K562 (cell line): ENCODE results near the gene ARHGEF9. TPM values are rescaled to one million over a fixed set of nuclear protein-coding genes. Genes with fewer than 3 reads are reported as not detected.

Experiments used
- ATAC-seq: fragments of 200-7000 bp; cut with Tn5 transposase; 3 replicates; pipeline ENCODE4 v1.9.1; 2020; ENCODE audit warnings: moderate library complexity
- BruUV-seq: library from RNA; stranded (reverse); fragments of 400-500 nt; replicated peaks from 2 replicates; lab custom pipeline; 2021; lab: Mats Ljungman, UMichigan
- CTCF ChIA-PET: fragments of 300-600 bp; formaldehyde crosslinking; extraction: SDS; loops from one replicate; lab custom pipeline; 2021; ENCODE audit warnings: low intra/inter-chr PET ratio; lab: Yijun Ruan, JAX
- POLR2A ChIA-PET: fragments of 300-600, 350-650 bp; sonication (Branson Sonifier 250); formaldehyde crosslinking; extraction: SDS; loops from one replicate; lab custom pipeline; 2021; ENCODE audit warnings: antibody characterized with exemption, inconsistent platforms; lab: Yijun Ruan, JAX
- DNase-seq, 4 experiments: peaks; one replicate each; pipeline versions ENCODE4 v3.0.0 to v3.0.0-alpha.2; 2011 to 2018; ENCODE audit warnings: low spot score in 3 of 4, mixed read lengths in 3 of 4; ENCODE audit errors: extremely low read depth in 1 of 4
- FAIRE-seq: peaks from 2 replicates; lab custom pipeline; 2011; peaks lifted over from hg19 to GRCh38; lab: Jason Lieb, UNC
- H2AFZ ChIP-seq: 2 replicates; pipeline ENCODE4 v1.6.0; 2011; ENCODE audit warnings: low read depth, low read length, control low read depth, inconsistent platforms
- H3K27ac ChIP-seq: fragments of 200-600 bp; 3 replicates; pipeline ENCODE4 v1.8.0; 2011; ENCODE audit warnings: low read depth, mild to moderate bottlenecking, control low read depth, inconsistent platforms, low read length, moderate library complexity, mixed read lengths; ENCODE audit errors: extremely low read depth
- H3K27me3 ChIP-seq, 2 experiments: fragments of 300-600 bp in 1 of 2; 2 replicates in 1 of 2; 3 replicates in 1 of 2; pipeline versions ENCODE4 v1.6.0 to v1.8.0; 2011; ENCODE audit warnings: inconsistent platforms in 2 of 2, low read length in 2 of 2, mild to moderate bottlenecking in 1 of 2, mixed read lengths in 1 of 2, moderate library complexity in 1 of 2; ENCODE audit not compliant: control insufficient read depth in 2 of 2, insufficient read depth in 2 of 2
- H3K36me3 ChIP-seq: fragments of 300-600 bp; 3 replicates; pipeline ENCODE4 v1.8.0; 2011; ENCODE audit warnings: mild to moderate bottlenecking, low read length, inconsistent platforms; ENCODE audit not compliant: control insufficient read depth, insufficient read depth
- H3K4me1 ChIP-seq, 2 experiments: fragments of 200-600 bp in 1 of 2; replicated peaks in 1 of 2; 2 replicates in 1 of 2; 3 replicates in 1 of 2; pipeline versions ENCODE4 v1.5.1 to v1.8.0; 2011; ENCODE audit warnings: inconsistent platforms in 2 of 2, low read length in 2 of 2, mild to moderate bottlenecking in 1 of 2, mixed read lengths in 1 of 2, moderate library complexity in 1 of 2; ENCODE audit not compliant: control insufficient read depth in 2 of 2, insufficient read depth in 2 of 2
- H3K4me2 ChIP-seq: 2 replicates; pipeline ENCODE4 v1.6.1; 2011; ENCODE audit warnings: low read length, control low read depth, inconsistent platforms, mixed read lengths; ENCODE audit not compliant: insufficient read depth
- H3K4me3 ChIP-seq: fragments of 200-600 bp; sonication (generic), shearing (Covaris generic); 2 replicates; pipeline ENCODE4 v1.5.1; 2016; ENCODE audit warnings: control low read depth, inconsistent platforms
- H3K79me2 ChIP-seq: fragments of 200-600 bp; 3 replicates; pipeline ENCODE4 v1.8.0; 2011; ENCODE audit warnings: low read length, inconsistent platforms; ENCODE audit not compliant: control insufficient read depth, insufficient read depth
- H3K9ac ChIP-seq, 2 experiments: 2 replicates each; pipeline versions ENCODE4 v1.6.0 to v1.6.1; 2011; ENCODE audit warnings: low read depth in 2 of 2, low read length in 2 of 2, control low read depth in 1 of 2, inconsistent platforms in 1 of 2, mild to moderate bottlenecking in 1 of 2, mixed read lengths in 1 of 2; ENCODE audit not compliant: insufficient read depth in 1 of 2
- H3K9me1 ChIP-seq: one replicate; pipeline ENCODE4 v1.6.0; 2011; ENCODE audit warnings: inconsistent platforms, mild to moderate bottlenecking, low read length, moderate library complexity; ENCODE audit not compliant: control insufficient read depth, insufficient read depth
- H3K9me3 ChIP-seq: replicated peaks from 2 replicates; pipeline ENCODE4 v1.5.1; 2011; ENCODE audit warnings: low read depth, low read length, inconsistent platforms; ENCODE audit not compliant: control insufficient read depth, insufficient read depth
- H4K20me1 ChIP-seq: replicated peaks from 2 replicates; pipeline ENCODE4 v1.6.1; 2011; ENCODE audit warnings: low read length, inconsistent platforms, mixed read lengths; ENCODE audit not compliant: control insufficient read depth, insufficient read depth
- CTCFL ChIP-seq: IDR thresholded peaks from 2 replicates; pipeline ENCODE4 v1.6.1; 2011; ENCODE audit warnings: borderline replicate concordance, low read depth, mild to moderate bottlenecking, moderate library complexity, low read length; ENCODE audit not compliant: insufficient read depth, poor library complexity, severe bottlenecking
- KLF10 ChIP-seq: fragments of 250-450 bp; sonication (Bioruptor Pico); IDR thresholded peaks from 2 replicates; pipeline ENCODE4 v1.6.1; 2021; ENCODE audit warnings: matching md5 sums
- MED1 ChIP-seq: sonication (generic); formaldehyde crosslinking; IDR thresholded peaks from 2 replicates; pipeline ENCODE4 v1.8.1; 2023; ENCODE audit warnings: missing genetic modification reagents, borderline replicate concordance
- PURB ChIP-seq: sonication (generic); formaldehyde crosslinking; IDR thresholded peaks from 2 replicates; pipeline ENCODE4 v1.9.0; 2021; ENCODE audit warnings: low read depth, mild to moderate bottlenecking, missing genetic modification reagents
- SLC30A9 ChIP-seq: fragments of 250-450 bp; sonication (Bioruptor Pico); IDR thresholded peaks from 2 replicates; pipeline ENCODE4 v1.8.0; 2022; ENCODE audit warnings: mild to moderate bottlenecking, moderate library complexity
- TRIM28 ChIP-seq: fragments of 450-650 bp; IDR thresholded peaks from 2 replicates; pipeline ENCODE4 v1.6.1; 2017
- U2AF2 ChIP-seq: fragments of 200-400 bp; formaldehyde crosslinking; optimal IDR thresholded peaks from 2 replicates; pipeline ENCODE3; 2017; ENCODE audit warnings: low read depth, mild to moderate bottlenecking, low read length
- WGBS: fragments of 100-300 bp; shearing (Covaris generic); methylation state at CpG from one replicate; pipeline ENCODE4 v1.1.6; 2016; ENCODE audit warnings: low coverage, mixed read lengths; ENCODE audit not compliant: insufficient coverage; ENCODE audit errors: missing lambda C conversion rate; 5-methylcytosine and 5-hydroxymethylcytosine counted together
- in situ Hi-C: fragments of 300-500 bp; cut with MboI; formaldehyde crosslinking; loops from 4 replicates; pipeline ENCODE4 v1.15.0; 2018; ENCODE audit warnings: inconsistent platforms, mixed read lengths
- intact Hi-C: fragments of 100-400 bp; cut with micrococcal nuclease; formaldehyde crosslinking; loops from 2 replicates; pipeline ENCODE4 v1.14.2; 2022
- polyA plus RNA-seq, 8 experiments: library from polyadenylated mRNA; depleted of rRNA in 4 of 8; stranded (reverse) in 5 of 8; unstranded in 3 of 8; fragments of >200 nt; fragmentation: Nextera tagmentation in 2 of 8; fragmentation: Illumina TruSeq in 1 of 8; extraction: Ambion mirVana in 2 of 8; extraction: Trizol in 1 of 8; gene quantifications; 2 replicates each; pipeline versions ENCODE4 v1.2.1 to v1.2.3, GENCODE V29; 2011 to 2014; ENCODE audit warnings: inconsistent platforms in 1 of 8, missing spikeins in 1 of 8
- total RNA-seq, 7 experiments: library from RNA; depleted of rRNA in 6 of 7; stranded (reverse); fragments of >200 nt in 6 of 7; fragmentation: Illumina TruSeq in 2 of 7; extraction: Trizol in 2 of 7; gene quantifications; 2 replicates each; pipeline versions ENCODE4 v1.2.1 to v1.2.3, GENCODE V29; 2011 to 2021; ENCODE audit warnings: low replicate concordance in 1 of 7
- TF ChIP-seq, protein P1 (sequence below): fragments of 150-350 bp; IDR thresholded peaks from 2 replicates; pipeline ENCODE4 v1.6.1; 2014; ENCODE audit warnings: low read depth, mild to moderate bottlenecking, low read length, borderline replicate concordance

ARHGEF9 gene
- total and polyA plus RNA-seq, 9 of the 15 experiments (the other 6 are each of a cell fraction or from before 2014, with no cell fraction given): 0.09 to 0.24 (median 0.15) TPM; not detected in 2

- in situ Hi-C loops: no loop called here
- Histone ChIP-seq H3K4me1 (no peaks in the 10 kb centered on the region), H3K4me2 (no peak overlapping the region), H3K9ac (no peak overlapping the region), H3K9me3 (no peaks in the 10 kb centered on the region), H4K20me1 (no peaks in the 10 kb centered on the region), H3K4me3 (no peak overlapping the region), H3K9me1 (no peaks in the 10 kb centered on the region), H3K27ac (no peak overlapping the region), H3K79me2 (no peaks in the 10 kb centered on the region), H3K27me3 (no peaks in the 10 kb centered on the region), H3K36me3 (no peaks in the 10 kb centered on the region), H2AFZ (no peak overlapping the region)
- DNase-seq: no peak
- ChIA-PET CTCF (no interaction called here), POLR2A (no interaction called here)
- 2% methylated on average over 5 of the region's 5 CpGs for WGBS
- ATAC-seq: no peak
- no peak for FAIRE-seq
- BruUV-seq: no TSS peak
- intact Hi-C loops: no loop called here
- no peak for TF ChIP-seq MED1 (CRISPR knock-in tag)
- TF ChIP-seq, protein P1, sequence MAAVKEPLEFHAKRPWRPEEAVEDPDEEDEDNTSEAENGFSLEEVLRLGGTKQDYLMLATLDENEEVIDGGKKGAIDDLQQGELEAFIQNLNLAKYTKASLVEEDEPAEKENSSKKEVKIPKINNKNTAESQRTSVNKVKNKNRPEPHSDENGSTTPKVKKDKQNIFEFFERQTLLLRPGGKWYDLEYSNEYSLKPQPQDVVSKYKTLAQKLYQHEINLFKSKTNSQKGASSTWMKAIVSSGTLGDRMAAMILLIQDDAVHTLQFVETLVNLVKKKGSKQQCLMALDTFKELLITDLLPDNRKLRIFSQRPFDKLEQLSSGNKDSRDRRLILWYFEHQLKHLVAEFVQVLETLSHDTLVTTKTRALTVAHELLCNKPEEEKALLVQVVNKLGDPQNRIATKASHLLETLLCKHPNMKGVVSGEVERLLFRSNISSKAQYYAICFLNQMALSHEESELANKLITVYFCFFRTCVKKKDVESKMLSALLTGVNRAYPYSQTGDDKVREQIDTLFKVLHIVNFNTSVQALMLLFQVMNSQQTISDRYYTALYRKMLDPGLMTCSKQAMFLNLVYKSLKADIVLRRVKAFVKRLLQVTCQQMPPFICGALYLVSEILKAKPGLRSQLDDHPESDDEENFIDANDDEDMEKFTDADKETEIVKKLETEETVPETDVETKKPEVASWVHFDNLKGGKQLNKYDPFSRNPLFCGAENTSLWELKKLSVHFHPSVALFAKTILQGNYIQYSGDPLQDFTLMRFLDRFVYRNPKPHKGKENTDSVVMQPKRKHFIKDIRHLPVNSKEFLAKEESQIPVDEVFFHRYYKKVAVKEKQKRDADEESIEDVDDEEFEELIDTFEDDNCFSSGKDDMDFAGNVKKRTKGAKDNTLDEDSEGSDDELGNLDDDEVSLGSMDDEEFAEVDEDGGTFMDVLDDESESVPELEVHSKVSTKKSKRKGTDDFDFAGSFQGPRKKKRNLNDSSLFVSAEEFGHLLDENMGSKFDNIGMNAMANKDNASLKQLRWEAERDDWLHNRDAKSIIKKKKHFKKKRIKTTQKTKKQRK: no peak
- no peak for TF ChIP-seq TRIM28
- TF ChIP-seq U2AF2: no peak
- no peak for TF ChIP-seq CTCFL
- no peak for TF ChIP-seq PURB
- TF ChIP-seq KLF10 (CRISPR knock-in tag): no peak
- TF ChIP-seq SLC30A9 (CRISPR knock-in tag): no peak
These were observed 128.0 kb downstream of the ARHGEF9 start for GRCh38 chrX:63656871-63657580.
